Adrenal gland (tissue), 5 donors: ENCODE data around the gene RYR1.

Experiments used
- CTCF ChIP-seq, 6 experiments: fragments of 450-650 bp in 4 of 6; fragments of 200-600 bp in 2 of 6; sonication (generic) in 1 of 6; IDR thresholded peaks; 1 replicate in 5 of 6; 2 replicates in 1 of 6; pipeline versions ENCODE4 v1.5.1 to v1.8.0; 2016 to 2021; ENCODE audit warnings: antibody characterized with exemption in 6 of 6, mild to moderate bottlenecking in 2 of 6, moderate library complexity in 1 of 6
- POLR2A ChIP-seq, 2 donors: fragments of 450-650 bp; IDR thresholded peaks; one replicate each; pipeline ENCODE4 v1.6.1; 2017; ENCODE audit warnings: antibody characterized with exemption in 2 of 2, mild to moderate bottlenecking in 2 of 2, moderate library complexity in 1 of 2
- donor health status: DM: no; HTN: no; CAD: no.

GRCh38 chr19:38531515-38531914, 98.0 kb downstream of the RYR1 start:
- TF ChIP-seq CTCF (IDR thresholded peaks at IDR 0.05): no peak
- no peak for TF ChIP-seq POLR2A (IDR thresholded peaks at IDR 0.05)
